Measurements from ENCODE around the gene B3GAT1.

DNA sequence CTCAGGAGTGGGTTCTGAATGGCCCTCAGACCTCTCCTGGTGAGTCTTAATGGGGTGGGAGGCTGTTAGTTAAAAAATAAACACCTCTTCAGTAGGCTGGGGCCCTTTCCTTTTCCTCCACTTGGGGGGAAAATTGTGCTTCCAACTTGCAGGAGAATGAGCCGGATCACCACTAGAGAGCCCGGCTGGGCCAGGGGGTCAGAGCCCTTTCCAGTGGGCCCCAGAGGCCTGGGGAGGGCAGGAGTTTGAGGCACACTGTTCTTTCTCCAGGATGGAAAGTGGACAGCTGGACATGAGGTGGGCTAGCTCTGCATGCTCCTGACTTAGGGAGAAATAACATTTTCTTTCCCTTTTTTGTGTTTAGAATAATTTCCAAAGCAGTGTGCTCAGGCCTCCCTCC lies 32.8 kb downstream of the B3GAT1 start:
- TF ChIP-seq POLR2A (IDR thresholded peaks at IDR 0.05; ENCODE audit: low read depth, low read length) = no peak
- no peak for TF ChIP-seq POLR2AphosphoS5 (IDR thresholded peaks at IDR 0.05; ENCODE audit: low read depth, low read length)
